GM19463 (cell line): ENCODE measurements around the gene AQP11.

Experiments
- ATAC-seq: cut with Tn5 transposase; IDR thresholded peaks from one replicate; pipeline ENCODE4 v1.9.1; 2021; ENCODE audit warnings: mild to moderate bottlenecking, moderate library complexity; ENCODE audit not compliant: unreplicated experiment

The AQP11 gene

DNA sequence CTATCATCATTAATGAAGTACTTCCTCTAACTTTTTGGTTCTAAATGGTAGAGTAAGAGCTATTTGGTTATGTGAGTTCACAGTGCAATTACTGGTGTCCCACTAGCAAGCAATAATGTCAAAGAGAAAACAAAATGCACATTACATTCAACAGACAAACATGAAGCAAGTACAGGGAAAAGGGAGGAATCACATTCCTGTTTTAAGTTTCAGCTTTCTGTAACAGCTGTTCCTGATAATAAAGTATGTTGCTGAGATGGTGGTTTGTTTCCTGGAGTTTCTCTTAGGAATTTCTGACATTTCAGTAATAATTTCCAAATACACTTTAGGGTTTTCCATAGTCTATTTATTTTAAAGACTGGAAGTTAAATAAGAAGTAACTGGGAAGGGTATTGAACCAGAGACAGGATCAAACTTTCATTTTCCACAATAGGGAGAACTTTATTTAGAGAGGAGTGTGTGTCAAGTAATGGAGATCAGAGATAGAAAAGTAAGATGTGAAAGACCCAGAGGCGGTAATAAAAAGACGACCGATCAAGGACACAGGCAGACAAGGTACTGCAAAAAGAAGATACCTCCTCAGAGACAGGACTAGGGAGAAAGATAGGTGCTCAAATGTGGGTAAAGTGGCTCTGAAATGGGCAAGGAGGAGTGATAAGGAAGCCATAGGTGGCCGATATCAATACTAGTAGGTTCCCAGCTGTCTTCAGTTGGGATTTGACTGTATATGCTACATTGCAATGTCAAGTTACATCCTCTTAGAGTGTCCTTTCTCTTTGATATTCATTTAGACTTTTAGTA, 68.7 kb downstream of the AQP11 start:
- no peak for ATAC-seq
